Body of pancreas (tissue), 4 donors: ENCODE measurements around the gene TCF7L1. TPM values are rescaled to one million over a fixed set of nuclear protein-coding genes. Genes with fewer than 3 reads are reported as not detected.

Experiments
- ATAC-seq: fragments of 150-250 bp; one replicate; pipeline ENCODE4 v1.9.1; 2016
- DNase-seq, 4 donors: peaks; one replicate each; pipeline ENCODE4 v3.0.0-alpha.2; 2019
- H3K27ac ChIP-seq, 4 donors: fragments of 200-600 bp; sonication (generic); 1 replicate in 3 of 4; 2 replicates in 1 of 4; pipeline versions ENCODE4 v1.5.1 to v1.6.1; 2016 to 2019; ENCODE audit warnings: mild to moderate bottlenecking in 1 of 4, mixed read lengths in 1 of 4, moderate library complexity in 1 of 4
- H3K27me3 ChIP-seq, 2 donors: fragments of 200-600 bp; sonication (generic); one replicate each; pipeline ENCODE4 v1.6.0; 2016; ENCODE audit warnings: mild to moderate bottlenecking in 1 of 2
- H3K36me3 ChIP-seq, 2 donors: fragments of 200-600 bp; sonication (generic); replicated peaks in 1 of 2; 2 replicates each; pipeline ENCODE4 v1.5.1; 2016; ENCODE audit warnings: low read depth in 2 of 2; ENCODE audit not compliant: insufficient read depth in 1 of 2
- H3K4me1 ChIP-seq: fragments of 200-600 bp; sonication (generic); one replicate; pipeline ENCODE4 v1.6.0; 2016
- H3K4me3 ChIP-seq, 2 donors: fragments of 200-600 bp; sonication (generic); 1 replicate in 1 of 2; 2 replicates in 1 of 2; pipeline ENCODE4 v1.5.1; 2016 to 2019
- H3K9me3 ChIP-seq, 3 donors: fragments of 200-600 bp; sonication (generic); 1 replicate in 2 of 3; 2 replicates in 1 of 3; pipeline ENCODE4 v1.5.1; 2016
- CTCF ChIP-seq, 7 experiments: fragments of 450-650 bp in 4 of 7; fragments of 200-600 bp in 3 of 7; sonication (generic) in 3 of 7; IDR thresholded peaks; one replicate each; pipeline ENCODE4 v1.5.1; 2016 to 2019; ENCODE audit warnings: antibody characterized with exemption in 7 of 7
- POLR2A ChIP-seq, 3 donors: fragments of 450-650 bp; IDR thresholded peaks; one replicate each; pipeline ENCODE4 v1.6.1; 2016; ENCODE audit warnings: antibody characterized with exemption in 3 of 3, mild to moderate bottlenecking in 2 of 3
- WGBS, 2 donors: methylation state at CpG; one replicate each; pipeline ENCODE4 v1.1.5; 2017; 5-methylcytosine and 5-hydroxymethylcytosine counted together
- intact Hi-C: fragments of 100-400 bp; cut with DNase I; formaldehyde crosslinking; loops from one replicate; pipeline ENCODE4 v1.15.1; 2023
- total RNA-seq, 2 donors: library from RNA; depleted of rRNA; stranded (reverse); fragments of >200 nt; gene quantifications; one replicate each; pipeline ENCODE4 v1.1.0, GENCODE V29; 2016

The TCF7L1 gene
- total RNA-seq, 2 donors from 2014 or later: 2.1 to 4.3 TPM

- intact Hi-C loops: no loop called here
- ATAC-seq (no peak), DNase-seq (no peak)
- Histone ChIP-seq H3K9me3 (no peaks in the 10 kb centered on the region), H3K27me3 (no peaks in the 10 kb centered on the region), H3K4me1 (no peaks in the 10 kb centered on the region), H3K4me3 (no peak overlapping the region), H3K27ac (no peak overlapping the region), H3K36me3 (no peaks in the 10 kb centered on the region)
- TF ChIP-seq CTCF (IDR thresholded peaks at IDR 0.05) (no peak), POLR2A (IDR thresholded peaks at IDR 0.05) (no peak)
- 76% methylated on average over 8 of the region's 8 CpGs for WGBS, 2 donors
Measured at GRCh38 chr2:85194780-85195480, 61.7 kb downstream of the TCF7L1 start.

GRCh38 chr2:85195956-85196355 is 62.8 kb downstream of the TCF7L1 start:
- H3K27me3 ChIP-seq: no peaks in the 10 kb centered on the region
- ATAC-seq (no peak), DNase-seq (no peak)
- H3K27ac ChIP-seq: no peak overlapping the region
- H3K36me3 ChIP-seq: no peaks in the 10 kb centered on the region
- 80 to 82% methylated on average over 5 of the region's 5 CpGs for WGBS, 2 donors
- H3K9me3 ChIP-seq: no peaks in the 10 kb centered on the region
- no peak overlapping the region for H3K4me3 ChIP-seq
- no peaks in the 10 kb centered on the region for H3K4me1 ChIP-seq
- intact Hi-C loops: no loop called here
- TF ChIP-seq CTCF (IDR thresholded peaks at IDR 0.05) (no peak), POLR2A (IDR thresholded peaks at IDR 0.05) (no peak)

- 90 to 91% methylated on average over 3 of the region's 3 CpGs for WGBS, 2 donors
- H3K27ac ChIP-seq: no peak overlapping the region
- DNase-seq (no peak), ATAC-seq (no peak)
- H3K9me3 ChIP-seq: no peaks in the 10 kb centered on the region
- no peak for TF ChIP-seq POLR2A (IDR thresholded peaks at IDR 0.05)
- TF ChIP-seq CTCF (IDR thresholded peaks at IDR 0.05): no peak
- no peaks in the 10 kb centered on the region for H3K36me3 ChIP-seq
- H3K4me1 ChIP-seq: no peaks in the 10 kb centered on the region
- no peak overlapping the region for H3K4me3 ChIP-seq
- intact Hi-C loops: no loop called here
- H3K27me3 ChIP-seq: no peaks in the 10 kb centered on the region
Measured at GRCh38 chr2:85199698-85200097, 66.5 kb downstream of the TCF7L1 start.

DNA sequence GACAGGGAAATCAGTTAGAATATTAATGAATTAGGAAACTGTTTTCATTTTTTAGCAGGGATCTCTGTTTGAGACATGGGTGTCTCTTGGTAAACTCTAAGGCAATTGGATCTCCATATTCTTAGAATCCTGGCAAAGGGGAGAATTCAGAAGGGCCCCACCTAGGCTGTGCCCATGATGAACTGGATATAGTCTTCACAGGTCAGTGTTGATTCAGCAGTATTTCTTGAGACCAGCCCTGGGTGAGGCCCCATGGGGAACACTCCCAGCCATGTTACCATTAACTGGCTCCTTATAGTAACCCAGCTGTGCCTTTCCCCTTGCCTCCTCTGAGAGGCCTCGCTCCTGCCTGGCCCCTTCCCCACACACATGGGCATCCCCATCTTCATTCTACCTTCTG is 76.7 kb downstream of the TCF7L1 start:
- DNase-seq: no peak
- 89 to 100% methylated on average over 1 of the region's 1 CpG for WGBS, 2 donors

More for the DNA sequence above, 76.7 kb downstream of the TCF7L1 start:
- no peak for ATAC-seq
- Histone ChIP-seq H3K9me3 (no peaks in the 10 kb centered on the region), H3K4me3 (no peak overlapping the region), H3K4me1 (no peaks in the 10 kb centered on the region), H3K27ac (no peak overlapping the region), H3K36me3 (no peaks in the 10 kb centered on the region), H3K27me3 (no peaks in the 10 kb centered on the region)
- TF ChIP-seq POLR2A (IDR thresholded peaks at IDR 0.05) (no peak), CTCF (IDR thresholded peaks at IDR 0.05) (no peak)
- intact Hi-C loops: no loop called here
